GM23338 (cell line): ENCODE results near the gene AEN.

Experiments used
- CREB1 ChIP-seq: fragments of 250-450 bp; sonication (Bioruptor Pico); IDR thresholded peaks from 2 replicates; pipeline ENCODE4 v1.5.0; 2020; ENCODE audit warnings: low read depth, mild to moderate bottlenecking, moderate library complexity
- EZH2 ChIP-seq: fragments of 200-600 bp; sonication (generic); IDR thresholded peaks from one replicate; pipeline ENCODE4 v1.8.0; 2017; ENCODE audit warnings: antibody characterized with exemption, mild to moderate bottlenecking, low read depth; ENCODE audit not compliant: unreplicated experiment
- EZH2phosphoT487 ChIP-seq: fragments of 200-600 bp; sonication (generic); IDR thresholded peaks from one replicate; pipeline ENCODE4 v1.8.1; 2018; ENCODE audit warnings: antibody characterized with exemption; ENCODE audit not compliant: unreplicated experiment
- POLR2AphosphoS5 ChIP-seq: IDR thresholded peaks from 2 replicates; pipeline ENCODE4 v1.6.1; 2016; ENCODE audit warnings: antibody characterized with exemption, low read depth
- TF ChIP-seq, protein P1 (sequence below), 2 experiments: fragments of 200-600 bp in 1 of 2; sonication (generic) in 1 of 2; conservative IDR thresholded peaks; 2 replicates each; pipeline versions ENCODE4 v1.5.1 to v1.6.1; 2016 to 2017; ENCODE audit warnings: antibody characterized with exemption in 2 of 2, low read depth in 2 of 2, mild to moderate bottlenecking in 2 of 2, moderate library complexity in 1 of 2
- TF ChIP-seq, protein P2 (sequence below): IDR thresholded peaks from 2 replicates; pipeline ENCODE4 v1.6.1; 2016; ENCODE audit warnings: antibody characterized with exemption
- TF ChIP-seq, protein P3 (sequence below): IDR thresholded peaks from one replicate; pipeline ENCODE4 v1.6.1; 2018; ENCODE audit warnings: antibody characterized with exemption; ENCODE audit not compliant: unreplicated experiment

DNA sequence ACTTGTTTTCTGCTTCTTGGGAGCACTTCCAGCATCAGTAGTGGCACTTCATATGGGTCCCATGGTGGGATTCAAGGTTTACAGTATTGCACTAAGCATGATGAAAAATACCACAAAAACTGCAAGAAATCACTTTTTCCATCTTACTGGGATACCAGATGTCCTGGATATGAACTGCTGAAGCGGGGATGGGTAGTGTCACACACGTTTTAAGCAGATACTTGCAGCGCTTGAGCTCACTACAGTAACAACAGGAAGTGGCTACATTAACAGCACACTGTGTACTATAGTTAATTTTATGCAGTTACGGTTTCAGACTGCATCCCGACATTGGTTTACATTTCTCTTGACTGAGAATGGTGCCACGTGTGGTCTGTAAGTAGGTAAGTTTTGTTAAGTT lies 14.2 kb downstream of the AEN start:
- TF ChIP-seq, protein P1, sequence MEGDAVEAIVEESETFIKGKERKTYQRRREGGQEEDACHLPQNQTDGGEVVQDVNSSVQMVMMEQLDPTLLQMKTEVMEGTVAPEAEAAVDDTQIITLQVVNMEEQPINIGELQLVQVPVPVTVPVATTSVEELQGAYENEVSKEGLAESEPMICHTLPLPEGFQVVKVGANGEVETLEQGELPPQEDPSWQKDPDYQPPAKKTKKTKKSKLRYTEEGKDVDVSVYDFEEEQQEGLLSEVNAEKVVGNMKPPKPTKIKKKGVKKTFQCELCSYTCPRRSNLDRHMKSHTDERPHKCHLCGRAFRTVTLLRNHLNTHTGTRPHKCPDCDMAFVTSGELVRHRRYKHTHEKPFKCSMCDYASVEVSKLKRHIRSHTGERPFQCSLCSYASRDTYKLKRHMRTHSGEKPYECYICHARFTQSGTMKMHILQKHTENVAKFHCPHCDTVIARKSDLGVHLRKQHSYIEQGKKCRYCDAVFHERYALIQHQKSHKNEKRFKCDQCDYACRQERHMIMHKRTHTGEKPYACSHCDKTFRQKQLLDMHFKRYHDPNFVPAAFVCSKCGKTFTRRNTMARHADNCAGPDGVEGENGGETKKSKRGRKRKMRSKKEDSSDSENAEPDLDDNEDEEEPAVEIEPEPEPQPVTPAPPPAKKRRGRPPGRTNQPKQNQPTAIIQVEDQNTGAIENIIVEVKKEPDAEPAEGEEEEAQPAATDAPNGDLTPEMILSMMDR (conservative IDR thresholded peaks at IDR 0.05; ENCODE audit: low read depth in 2 of 2): no peak
- TF ChIP-seq, protein P2, sequence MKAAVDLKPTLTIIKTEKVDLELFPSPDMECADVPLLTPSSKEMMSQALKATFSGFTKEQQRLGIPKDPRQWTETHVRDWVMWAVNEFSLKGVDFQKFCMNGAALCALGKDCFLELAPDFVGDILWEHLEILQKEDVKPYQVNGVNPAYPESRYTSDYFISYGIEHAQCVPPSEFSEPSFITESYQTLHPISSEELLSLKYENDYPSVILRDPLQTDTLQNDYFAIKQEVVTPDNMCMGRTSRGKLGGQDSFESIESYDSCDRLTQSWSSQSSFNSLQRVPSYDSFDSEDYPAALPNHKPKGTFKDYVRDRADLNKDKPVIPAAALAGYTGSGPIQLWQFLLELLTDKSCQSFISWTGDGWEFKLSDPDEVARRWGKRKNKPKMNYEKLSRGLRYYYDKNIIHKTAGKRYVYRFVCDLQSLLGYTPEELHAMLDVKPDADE: no peak
- TF ChIP-seq CREB1 (no peak), EZH2phosphoT487 (no peak), EZH2 (no peak), POLR2AphosphoS5 (no peak; the same call in 1 of the 2 replicates)
- TF ChIP-seq, protein P3, sequence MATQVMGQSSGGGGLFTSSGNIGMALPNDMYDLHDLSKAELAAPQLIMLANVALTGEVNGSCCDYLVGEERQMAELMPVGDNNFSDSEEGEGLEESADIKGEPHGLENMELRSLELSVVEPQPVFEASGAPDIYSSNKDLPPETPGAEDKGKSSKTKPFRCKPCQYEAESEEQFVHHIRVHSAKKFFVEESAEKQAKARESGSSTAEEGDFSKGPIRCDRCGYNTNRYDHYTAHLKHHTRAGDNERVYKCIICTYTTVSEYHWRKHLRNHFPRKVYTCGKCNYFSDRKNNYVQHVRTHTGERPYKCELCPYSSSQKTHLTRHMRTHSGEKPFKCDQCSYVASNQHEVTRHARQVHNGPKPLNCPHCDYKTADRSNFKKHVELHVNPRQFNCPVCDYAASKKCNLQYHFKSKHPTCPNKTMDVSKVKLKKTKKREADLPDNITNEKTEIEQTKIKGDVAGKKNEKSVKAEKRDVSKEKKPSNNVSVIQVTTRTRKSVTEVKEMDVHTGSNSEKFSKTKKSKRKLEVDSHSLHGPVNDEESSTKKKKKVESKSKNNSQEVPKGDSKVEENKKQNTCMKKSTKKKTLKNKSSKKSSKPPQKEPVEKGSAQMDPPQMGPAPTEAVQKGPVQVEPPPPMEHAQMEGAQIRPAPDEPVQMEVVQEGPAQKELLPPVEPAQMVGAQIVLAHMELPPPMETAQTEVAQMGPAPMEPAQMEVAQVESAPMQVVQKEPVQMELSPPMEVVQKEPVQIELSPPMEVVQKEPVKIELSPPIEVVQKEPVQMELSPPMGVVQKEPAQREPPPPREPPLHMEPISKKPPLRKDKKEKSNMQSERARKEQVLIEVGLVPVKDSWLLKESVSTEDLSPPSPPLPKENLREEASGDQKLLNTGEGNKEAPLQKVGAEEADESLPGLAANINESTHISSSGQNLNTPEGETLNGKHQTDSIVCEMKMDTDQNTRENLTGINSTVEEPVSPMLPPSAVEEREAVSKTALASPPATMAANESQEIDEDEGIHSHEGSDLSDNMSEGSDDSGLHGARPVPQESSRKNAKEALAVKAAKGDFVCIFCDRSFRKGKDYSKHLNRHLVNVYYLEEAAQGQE: no peak
